Measurements from ENCODE around the gene STX16. TPM values are rescaled to one million over a fixed set of nuclear protein-coding genes. Genes with fewer than 3 reads are reported as not detected.

Gene STX16, protein sequence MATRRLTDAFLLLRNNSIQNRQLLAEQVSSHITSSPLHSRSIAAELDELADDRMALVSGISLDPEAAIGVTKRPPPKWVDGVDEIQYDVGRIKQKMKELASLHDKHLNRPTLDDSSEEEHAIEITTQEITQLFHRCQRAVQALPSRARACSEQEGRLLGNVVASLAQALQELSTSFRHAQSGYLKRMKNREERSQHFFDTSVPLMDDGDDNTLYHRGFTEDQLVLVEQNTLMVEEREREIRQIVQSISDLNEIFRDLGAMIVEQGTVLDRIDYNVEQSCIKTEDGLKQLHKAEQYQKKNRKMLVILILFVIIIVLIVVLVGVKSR
- total RNA-seq (2021) (44.5 and 53.4 TPM in 2 replicates), Bru-seq, nascent RNA (percentile 96 among the genes with signal in this experiment), BruChase-seq, experiment 1, labeled RNA remaining after a 2-hour chase (percentile 99 among the genes with signal in this experiment), BruChase-seq, experiment 2, labeled RNA remaining after a 6-hour chase (percentile 99 among the genes with signal in this experiment)
- long read RNA-seq, full-length matches to known transcripts: 13 of 26 reads
- long read RNA-seq, partial matches to known transcripts: 7 of 26 reads
- long read RNA-seq, other reads (novel, unspliced or antisense): 6 of 26 reads

DNA sequence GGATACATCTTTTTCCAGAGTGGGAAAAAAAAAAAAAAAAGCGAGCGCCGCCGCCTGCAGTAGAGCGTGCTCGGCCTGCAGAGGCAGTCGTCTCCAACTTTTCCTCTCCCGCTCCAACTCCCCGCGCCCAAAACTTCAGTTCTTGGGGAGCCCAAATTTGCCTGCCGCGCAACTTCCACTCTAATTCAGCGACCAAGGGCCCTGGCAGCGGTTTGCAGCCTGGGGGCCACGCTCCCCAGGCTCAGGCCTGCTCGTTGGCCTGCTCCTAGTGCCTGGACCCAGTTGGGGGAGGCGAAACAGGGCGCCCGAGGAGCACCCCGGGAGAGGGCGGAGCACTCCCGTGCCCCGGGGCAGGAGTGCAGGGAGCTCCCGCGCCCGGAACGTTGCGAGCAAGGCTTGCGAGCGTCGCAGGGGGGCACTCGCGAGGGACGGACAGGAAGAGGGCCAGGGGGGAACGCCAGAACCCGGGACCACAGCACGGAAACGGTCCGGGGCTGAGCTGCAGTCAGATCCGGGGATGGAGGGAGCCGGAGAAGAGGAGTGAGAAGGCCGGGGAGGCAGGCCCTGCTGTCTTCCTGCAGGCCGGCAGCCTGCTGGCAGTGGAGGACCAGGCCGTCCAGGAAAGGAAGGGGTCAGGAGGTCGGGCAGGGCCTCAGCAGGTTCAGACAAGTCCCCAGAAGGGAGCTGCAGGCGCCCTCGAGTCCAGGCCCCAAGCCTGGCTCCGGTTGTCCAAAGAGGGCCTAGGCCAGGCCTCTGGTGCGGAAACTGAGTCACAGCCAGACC, at the start of gene STX16:
Gene STX16 (plus strand): TSS at position 508 of the 783 bp plus-strand sequence. CDS start 724 bp downstream, outside the sequence.
- H3K9me3 ChIP-seq (ENCODE audit: low read depth, low read length, poor library complexity, severe bottlenecking): no peaks in the 10 kb centered on the region
- TSS peak; percentile 53 for BruUV-seq (replicated peaks)
- no peaks in the 10 kb centered on the region for H3K27me3 ChIP-seq (replicated peaks; ENCODE audit: insufficient read depth, low read depth, low read length, poor library complexity)
- H3K36me3 ChIP-seq (ENCODE audit: insufficient read depth, low read length, poor library complexity, severe bottlenecking): no peaks in the 10 kb centered on the region
- intact Hi-C loops (cut with micrococcal nuclease; ENCODE audit: unreplicated experiment): loop anchor here (2.0 to 5.0 kb wide), 3 partner anchors 169 to 414 kb away; partner anchors contain the start of genes GNAS and GNAS-AS1
- POLR2A ChIA-PET (ENCODE audit: low non-redundant PET): interaction anchor here (0.6 to 0.8 kb wide), 4 partner anchors 11 to 383 kb away, joined by 3 to 5 read pairs (median 4); no protein-coding TSS in a partner anchor
- TF ChIP-seq, protein P1, sequence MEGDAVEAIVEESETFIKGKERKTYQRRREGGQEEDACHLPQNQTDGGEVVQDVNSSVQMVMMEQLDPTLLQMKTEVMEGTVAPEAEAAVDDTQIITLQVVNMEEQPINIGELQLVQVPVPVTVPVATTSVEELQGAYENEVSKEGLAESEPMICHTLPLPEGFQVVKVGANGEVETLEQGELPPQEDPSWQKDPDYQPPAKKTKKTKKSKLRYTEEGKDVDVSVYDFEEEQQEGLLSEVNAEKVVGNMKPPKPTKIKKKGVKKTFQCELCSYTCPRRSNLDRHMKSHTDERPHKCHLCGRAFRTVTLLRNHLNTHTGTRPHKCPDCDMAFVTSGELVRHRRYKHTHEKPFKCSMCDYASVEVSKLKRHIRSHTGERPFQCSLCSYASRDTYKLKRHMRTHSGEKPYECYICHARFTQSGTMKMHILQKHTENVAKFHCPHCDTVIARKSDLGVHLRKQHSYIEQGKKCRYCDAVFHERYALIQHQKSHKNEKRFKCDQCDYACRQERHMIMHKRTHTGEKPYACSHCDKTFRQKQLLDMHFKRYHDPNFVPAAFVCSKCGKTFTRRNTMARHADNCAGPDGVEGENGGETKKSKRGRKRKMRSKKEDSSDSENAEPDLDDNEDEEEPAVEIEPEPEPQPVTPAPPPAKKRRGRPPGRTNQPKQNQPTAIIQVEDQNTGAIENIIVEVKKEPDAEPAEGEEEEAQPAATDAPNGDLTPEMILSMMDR (conservative IDR thresholded peaks at IDR 0.05; ENCODE audit: low read depth, low read length): peak; percentile 86
- no peak for TF ChIP-seq EZH2 (IDR thresholded peaks at IDR 0.05; ENCODE audit: borderline replicate concordance, low read depth, low read length, poor library complexity, severe bottlenecking)
- peak within 1 kb of the TSS; percentile 95 for H3K4me3 ChIP-seq (ENCODE audit: low read depth, low read length, poor library complexity, severe bottlenecking)
- CTCF ChIA-PET: interaction anchor here (0.7 to 1.4 kb wide), 6 partner anchors 67 to 219 kb away, joined by 3 to 10 read pairs (median 4); partner anchors contain the start of genes APCDD1L and GNAS
- peaks cover 21% of the 10 kb centered on the region for H3K4me1 ChIP-seq (ENCODE audit: insufficient read depth, low read length, poor library complexity, severe bottlenecking)
- peak; percentile 97 for DNase-seq (ENCODE audit: low spot score)
- H3K27ac ChIP-seq (ENCODE audit: low read depth, low read length, poor library complexity, severe bottlenecking): peak within 1 kb of the TSS; percentile 86

DNA sequence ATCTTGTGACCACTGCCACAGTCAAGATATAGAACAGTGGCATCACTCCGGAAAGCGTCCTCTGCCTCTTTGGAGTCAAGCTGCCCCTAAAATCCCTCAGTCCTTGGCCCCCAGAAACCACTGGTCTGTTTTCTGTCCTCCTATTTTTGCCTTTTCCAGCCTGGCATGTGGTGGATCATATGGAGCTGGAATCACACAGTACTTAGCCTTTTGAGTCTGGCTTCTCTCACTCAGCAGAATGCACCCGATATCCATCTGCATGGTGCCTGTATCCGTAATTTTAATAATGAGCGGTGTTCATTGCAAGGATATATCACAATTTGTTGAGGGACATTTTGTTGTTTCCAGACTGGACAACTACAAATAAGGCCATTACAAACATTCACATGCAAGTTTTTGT, 49.0 kb upstream of the STX16 start:
- H3K27me3 ChIP-seq (replicated peaks; ENCODE audit: insufficient read depth, low read depth, low read length, poor library complexity): no peaks in the 10 kb centered on the region
- H3K36me3 ChIP-seq (ENCODE audit: insufficient read depth, low read length, poor library complexity, severe bottlenecking): no peaks in the 10 kb centered on the region
- DNase-seq (ENCODE audit: low spot score): no peak
- H3K27ac ChIP-seq (ENCODE audit: low read depth, low read length, poor library complexity, severe bottlenecking): no peak overlapping the region
- H3K9me3 ChIP-seq (ENCODE audit: low read depth, low read length, poor library complexity, severe bottlenecking): no peaks in the 10 kb centered on the region
- H3K4me3 ChIP-seq (ENCODE audit: low read depth, low read length, poor library complexity, severe bottlenecking): no peak overlapping the region
- intact Hi-C loops (cut with micrococcal nuclease; ENCODE audit: unreplicated experiment): no loop called here
- no peaks in the 10 kb centered on the region for H3K4me1 ChIP-seq (ENCODE audit: insufficient read depth, low read length, poor library complexity, severe bottlenecking)
- TF ChIP-seq EZH2 (IDR thresholded peaks at IDR 0.05; ENCODE audit: borderline replicate concordance, low read depth, low read length, poor library complexity, severe bottlenecking): no peak
- TF ChIP-seq, protein P1 (conservative IDR thresholded peaks at IDR 0.05; ENCODE audit: low read depth, low read length): no peak
- ChIA-PET CTCF (no interaction called here), POLR2A (ENCODE audit: low non-redundant PET) (no interaction called here)
- BruUV-seq (replicated peaks): no TSS peak

DNA sequence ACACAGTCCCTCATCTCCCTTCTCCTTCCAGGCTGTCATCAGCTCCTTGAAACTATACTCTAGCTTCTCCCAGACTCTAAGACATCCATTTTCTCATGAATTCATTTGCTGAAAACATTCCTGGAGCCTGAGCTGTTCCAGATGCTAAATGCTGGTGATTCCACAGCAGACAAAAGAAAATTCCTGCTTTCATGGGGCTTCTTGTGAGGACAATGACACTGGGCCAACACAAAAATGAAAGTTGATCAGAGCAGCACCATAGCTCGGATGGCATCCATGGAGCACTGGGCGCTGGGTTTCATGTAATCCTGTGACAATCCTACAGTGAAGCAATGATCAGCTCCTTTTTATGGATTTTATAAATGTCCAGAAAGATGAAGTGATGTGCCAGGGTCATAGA, 47.4 kb upstream of the STX16 start:
- Histone ChIP-seq H3K4me3 (ENCODE audit: low read depth, low read length, poor library complexity, severe bottlenecking) (no peak overlapping the region), H3K27ac (ENCODE audit: low read depth, low read length, poor library complexity, severe bottlenecking) (no peak overlapping the region), H3K9me3 (ENCODE audit: low read depth, low read length, poor library complexity, severe bottlenecking) (no peaks in the 10 kb centered on the region), H3K27me3 (replicated peaks; ENCODE audit: insufficient read depth, low read depth, low read length, poor library complexity) (no peaks in the 10 kb centered on the region), H3K4me1 (ENCODE audit: insufficient read depth, low read length, poor library complexity, severe bottlenecking) (no peaks in the 10 kb centered on the region), H3K36me3 (ENCODE audit: insufficient read depth, low read length, poor library complexity, severe bottlenecking) (no peaks in the 10 kb centered on the region)
- CTCF ChIA-PET: no interaction called here
- TF ChIP-seq EZH2 (IDR thresholded peaks at IDR 0.05; ENCODE audit: borderline replicate concordance, low read depth, low read length, poor library complexity, severe bottlenecking): no peak
- TF ChIP-seq, protein P1 (conservative IDR thresholded peaks at IDR 0.05; ENCODE audit: low read depth, low read length): no peak
- no peak for DNase-seq (ENCODE audit: low spot score)
- intact Hi-C loops (cut with micrococcal nuclease; ENCODE audit: unreplicated experiment): no loop called here
- no TSS peak for BruUV-seq (replicated peaks)
- POLR2A ChIA-PET (ENCODE audit: low non-redundant PET): no interaction called here
